ENCODE measurements around the gene LRP2. TPM values are rescaled to one million over a fixed set of nuclear protein-coding genes. Genes with fewer than 3 reads are reported as not detected.

Gene LRP2
- total and polyA plus RNA-seq, 2 of the 4 experiments (the other 2 are of a cell fraction): not detected

- H3K27me3 ChIP-seq (ENCODE audit: control insufficient read depth, insufficient read depth, low read length): no peaks in the 10 kb centered on the region
- H4K91ac ChIP-seq (ENCODE audit: insufficient read depth, low read depth, low read length): no peak overlapping the region
- H2BK120ac ChIP-seq (ENCODE audit: low read depth, low read length): no peak overlapping the region
- H2AK9ac ChIP-seq (replicated peaks; ENCODE audit: low read depth, low read length, poor library complexity): no peak overlapping the region
- BruUV-seq (replicated peaks): no TSS peak
- dilution Hi-C loops (cut with HindIII; ENCODE audit: low sequenced_read_pairs, unreplicated experiment) (no loop called here), in situ Hi-C loops (cut with MboI; ENCODE audit: low sequenced_read_pairs) (no loop called here), intact Hi-C loops (cut with micrococcal nuclease) (no loop called here)
- H4K5ac ChIP-seq (ENCODE audit: low read depth, low read length): no peak overlapping the region
- H4K8ac ChIP-seq (ENCODE audit: low read depth in 2 of 2, low read length in 2 of 2): no peak overlapping the region
- H2BK15ac ChIP-seq (ENCODE audit: low read depth, low read length): no peak overlapping the region
- no peak for DNase-seq
- ATAC-seq (ENCODE audit: low read depth): no peak
- no peaks in the 10 kb centered on the region for H3K9me1 ChIP-seq (ENCODE audit: insufficient read depth, low read length)
- no peak overlapping the region for H3K4me2 ChIP-seq (ENCODE audit: low read depth, low read length)
- POLR2A ChIA-PET (ENCODE audit: unreplicated experiment): no interaction called here
- H3K4me1 ChIP-seq (ENCODE audit: control insufficient read depth, insufficient read depth, low read length): no peaks in the 10 kb centered on the region
- H3K79me1 ChIP-seq (ENCODE audit: low read depth in 1 of 2, low read length in 2 of 2): no peaks in the 10 kb centered on the region
- no peak overlapping the region for H2BK5ac ChIP-seq (ENCODE audit: low read depth, low read length, poor library complexity, severe bottlenecking)
- TF ChIP-seq MAFK (IDR thresholded peaks at IDR 0.05; ENCODE audit: low read depth, low read length) (no peak), ELK1 (IDR thresholded peaks at IDR 0.05; ENCODE audit: borderline replicate concordance, low read depth, low read length) (no peak), CEBPB (IDR thresholded peaks at IDR 0.05; ENCODE audit: low read depth, low read length) (no peak), NFE2L2 (IDR thresholded peaks at IDR 0.05; ENCODE audit: low read depth, low read length) (no peak), FOS (IDR thresholded peaks at IDR 0.05; ENCODE audit: low read depth, low read length) (no peak), MAZ (IDR thresholded peaks at IDR 0.05; ENCODE audit: borderline replicate concordance, low read depth, low read length) (no peak), RCOR1 (IDR thresholded peaks at IDR 0.05; ENCODE audit: insufficient replicate concordance, low read length) (no peak), SMC3 (IDR thresholded peaks at IDR 0.05; ENCODE audit: low read depth, low read length) (no peak), RAD21 (IDR thresholded peaks at IDR 0.05; ENCODE audit: low read length) (no peak), CHD1 (IDR thresholded peaks at IDR 0.05; ENCODE audit: low read depth, low read length) (no peak), MXI1 (IDR thresholded peaks at IDR 0.05; ENCODE audit: borderline replicate concordance, low read depth, low read length) (no peak), RFX5 (IDR thresholded peaks at IDR 0.05; ENCODE audit: low read depth, low read length) (no peak), CTCF (conservative IDR thresholded peaks at IDR 0.05; ENCODE audit: low read depth, low read length) (no peak), POLR2A (IDR thresholded peaks at IDR 0.05; ENCODE audit: low read depth, low read length) (no peak), USF2 (IDR thresholded peaks at IDR 0.05; ENCODE audit: low read depth, low read length) (no peak), BHLHE40 (IDR thresholded peaks at IDR 0.05; ENCODE audit: low read depth, low read length) (no peak)
- H4K20me1 ChIP-seq (ENCODE audit: insufficient read depth, low read length): no peaks in the 10 kb centered on the region
- H2AFZ ChIP-seq (replicated peaks; ENCODE audit: low read length, poor library complexity): no peak overlapping the region
- no peak overlapping the region for H2BK20ac ChIP-seq (ENCODE audit: low read depth, low read length)
- no peak overlapping the region for H3K9ac ChIP-seq (ENCODE audit: low read depth, low read length)
- H3K23ac ChIP-seq (ENCODE audit: low read depth, low read length): no peak overlapping the region
- no peak overlapping the region for H3K27ac ChIP-seq (ENCODE audit: insufficient read depth, low read length)
- no peak overlapping the region for H3K14ac ChIP-seq (replicated peaks; ENCODE audit: low read depth, low read length)
- H3K4me3 ChIP-seq (ENCODE audit: insufficient read depth, low read depth, low read length): no peak overlapping the region
- no peaks in the 10 kb centered on the region for H3K9me3 ChIP-seq (ENCODE audit: control insufficient read depth, insufficient read depth, low read length)
- CTCF ChIA-PET: no interaction called here
- no peak overlapping the region for H3K56ac ChIP-seq (ENCODE audit: extremely low read depth, insufficient read depth, low read length)
- H3K18ac ChIP-seq (ENCODE audit: low read depth, low read length): no peak overlapping the region
- H3K36me3 ChIP-seq (ENCODE audit: control insufficient read depth, insufficient read depth, low read length): no peaks in the 10 kb centered on the region
- no peak overlapping the region for H2AK5ac ChIP-seq (ENCODE audit: low read depth, low read length)
- WGBS, 2 experiments (ENCODE audit: extremely low coverage in 2 of 2, insufficient read length in 1 of 2): no CpG with 5 or more reads among the region's 2 CpGs
- no peak overlapping the region for H3K4ac ChIP-seq (ENCODE audit: low read depth, low read length)
These were observed 70.8 kb downstream of the LRP2 start for GRCh38 chr2:169291517-169291916.
